ENCODE data around the gene POLE.

The POLE gene

DNA sequence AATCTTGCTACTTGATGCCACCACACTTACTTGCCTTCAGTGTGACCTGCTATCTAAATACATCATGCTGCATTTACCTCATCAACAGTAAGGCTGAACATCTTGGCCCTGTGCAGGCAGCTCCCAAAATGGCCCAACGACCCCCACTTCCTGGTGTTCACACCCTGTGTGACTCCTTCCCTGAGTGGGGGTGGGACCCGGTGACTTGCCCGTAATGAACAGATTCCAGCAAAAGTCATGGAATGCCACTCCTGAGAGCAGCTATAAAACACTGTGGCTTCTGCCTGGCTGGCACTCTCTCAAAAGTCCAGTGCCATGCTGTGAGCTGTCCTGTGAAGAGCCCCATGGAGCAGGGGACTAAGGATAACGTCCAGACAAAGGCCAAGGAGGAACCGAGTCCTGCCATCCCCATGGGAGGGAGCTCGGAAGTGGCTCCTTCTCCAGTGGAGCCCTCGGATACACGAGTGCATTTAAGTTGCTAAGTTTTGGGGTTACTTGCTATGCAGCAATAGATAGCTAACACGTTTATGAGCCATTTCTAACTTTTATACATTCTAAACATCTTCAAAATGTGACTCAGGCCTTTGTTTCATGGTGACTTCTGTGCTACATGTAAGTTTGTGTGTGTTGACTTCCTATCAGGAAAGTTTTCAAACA is 35.6 kb downstream of the POLE start:
- no peak for DNase-seq (ENCODE audit: low spot score)

DNA sequence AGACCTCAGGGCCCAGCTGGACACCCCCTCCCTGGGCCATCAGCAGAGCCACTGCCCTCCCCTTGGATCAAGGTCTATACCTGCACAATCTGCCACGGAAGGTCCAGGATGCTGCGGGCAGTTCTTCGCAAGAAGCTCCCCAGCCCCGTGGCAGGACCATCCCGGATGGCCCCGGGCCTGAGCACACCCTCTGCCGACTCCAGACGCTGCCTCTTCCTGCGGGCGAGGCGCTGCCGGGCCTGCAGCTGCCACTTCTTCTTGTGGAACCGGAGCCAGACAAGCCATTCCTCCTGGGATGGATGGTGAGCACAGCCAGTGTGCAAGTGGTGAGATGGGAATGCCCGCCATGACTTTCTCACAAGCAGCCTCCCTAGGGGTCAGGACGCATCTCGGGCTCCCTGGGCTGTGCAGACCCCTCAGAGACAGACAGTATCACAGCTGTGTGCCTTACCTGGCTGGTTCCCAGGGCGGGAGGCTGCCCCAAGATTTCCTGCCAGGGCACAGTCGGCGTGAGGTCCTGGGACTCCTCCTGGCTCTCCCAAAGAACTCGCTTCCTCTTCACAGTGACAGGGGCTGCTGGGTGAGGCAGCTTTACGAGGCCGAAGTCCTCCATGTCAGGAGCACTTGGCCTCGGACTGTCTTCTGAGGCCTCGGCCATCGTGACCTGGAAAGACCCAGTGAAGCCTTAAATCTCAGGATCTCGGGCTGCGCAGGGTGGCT is 37.8 kb downstream of the POLE start:
- DNase-seq (ENCODE audit: low spot score) = no peak

DNA sequence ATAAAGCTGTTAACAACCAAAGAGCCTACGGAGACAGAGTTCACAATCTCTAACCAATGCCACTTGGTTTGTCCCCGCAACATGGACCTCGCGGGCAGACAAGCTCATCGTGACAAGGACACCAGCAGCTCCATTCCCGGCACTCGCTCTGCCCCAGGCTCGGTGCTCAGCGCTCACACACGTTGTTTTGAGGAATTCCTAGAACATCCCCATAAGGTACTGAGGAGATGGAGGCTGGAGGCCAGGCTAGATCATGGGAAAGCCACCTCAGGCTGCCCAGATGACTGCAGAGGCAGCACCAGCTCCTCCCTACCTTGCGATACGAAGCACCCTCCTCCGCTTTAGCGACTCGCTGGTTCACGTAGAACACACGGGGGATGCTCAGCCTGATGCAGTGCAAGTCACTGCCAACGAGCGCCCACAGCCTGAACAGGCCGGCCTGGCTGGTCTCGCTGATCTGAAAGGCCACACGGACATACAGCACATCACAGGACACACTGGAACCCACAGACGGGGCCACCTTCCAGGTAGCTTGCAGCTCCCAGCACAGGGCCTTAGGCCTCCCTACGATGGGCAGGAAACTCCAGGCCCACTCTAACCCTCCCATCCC is 38.4 kb downstream of the POLE start:
- DNase-seq (ENCODE audit: low spot score) = no peak

DNA sequence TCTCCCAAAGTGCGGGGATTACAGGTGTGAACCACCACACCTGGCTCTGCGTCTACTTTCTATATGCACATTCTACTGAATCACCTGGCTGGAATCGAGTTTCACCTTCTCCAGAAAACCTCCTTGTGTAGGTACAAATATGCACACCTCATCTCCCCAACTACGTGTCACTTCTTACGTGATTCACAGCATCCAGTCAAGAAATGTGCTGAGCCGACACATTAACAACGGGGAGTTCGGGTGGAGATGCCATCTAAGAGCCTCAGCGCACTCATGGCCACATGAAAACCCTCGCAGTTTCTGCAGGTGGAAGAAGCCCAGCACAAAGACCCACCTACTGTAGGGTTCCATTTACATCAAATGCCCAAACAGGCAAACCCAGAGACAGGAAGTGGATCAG is 39.3 kb downstream of the POLE start:
- DNase-seq (ENCODE audit: low spot score) = no peak

DNA sequence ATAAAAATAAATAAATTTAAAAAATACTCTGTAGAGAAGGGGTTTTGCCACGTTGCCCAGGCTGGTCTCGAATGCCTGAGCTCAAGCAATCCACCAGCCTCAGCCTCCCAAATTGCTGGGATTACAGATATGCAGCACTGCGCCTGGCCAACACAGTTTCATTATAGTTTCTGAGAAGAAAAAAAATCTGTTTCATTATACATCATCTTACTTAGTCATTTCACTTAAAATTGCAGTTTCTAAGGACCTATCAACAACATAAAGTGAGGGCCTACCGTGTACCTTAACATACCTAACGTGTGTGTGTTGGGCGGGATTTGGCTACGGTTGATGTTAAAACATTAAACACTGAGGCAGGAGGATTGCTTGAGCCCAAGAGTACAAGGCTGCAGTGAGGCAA is 40.3 kb downstream of the POLE start:
- DNase-seq (ENCODE audit: low spot score) = no peak

DNA sequence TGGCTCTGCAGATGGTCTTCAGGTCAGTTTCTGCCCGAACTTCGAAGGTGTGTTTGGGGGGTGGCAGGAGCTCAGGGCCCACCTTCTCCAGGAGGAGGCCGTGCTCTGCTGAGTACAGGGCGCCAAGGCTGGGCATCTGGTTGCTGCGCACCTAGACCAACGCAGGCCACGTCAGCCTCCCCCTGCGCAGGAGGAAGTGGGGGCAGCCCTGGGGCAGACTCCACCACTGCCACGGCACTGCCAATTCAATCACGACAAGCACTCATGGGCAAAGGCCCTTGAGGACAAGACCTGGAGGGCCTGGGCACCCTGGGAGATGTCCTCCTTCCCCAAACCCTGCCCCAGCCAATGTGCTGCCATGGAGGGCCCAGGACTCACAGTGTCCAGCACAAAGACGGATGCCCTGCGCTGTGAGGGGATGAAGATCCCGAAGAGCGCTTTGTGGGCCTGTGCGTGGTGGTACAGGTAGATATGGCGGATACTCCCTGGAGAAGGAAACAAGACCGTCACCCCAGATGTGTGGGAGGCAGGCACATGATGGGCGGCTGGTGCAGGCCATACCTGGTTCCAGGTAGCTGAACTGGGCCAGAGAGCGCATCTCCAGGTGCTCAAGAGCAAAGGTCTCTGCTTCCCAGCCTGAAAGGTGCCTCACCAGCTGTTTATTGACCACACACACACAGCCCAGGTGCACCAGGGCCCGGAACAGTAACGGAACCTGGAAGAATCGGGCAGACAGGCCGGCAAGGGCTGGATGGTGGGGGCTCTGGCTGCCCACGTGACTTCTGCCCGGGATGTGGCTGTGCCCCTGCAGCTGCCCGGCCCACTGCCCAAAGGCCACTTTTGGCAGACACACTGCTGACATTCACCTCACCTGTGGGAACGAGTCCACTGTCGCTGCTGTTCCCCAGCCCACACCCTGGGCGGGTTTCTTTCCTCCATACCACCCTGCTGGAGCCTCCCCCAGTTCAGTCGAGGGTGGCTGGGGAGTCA is 44.0 kb downstream of the POLE start:
- no peak for DNase-seq (ENCODE audit: low spot score)

DNA sequence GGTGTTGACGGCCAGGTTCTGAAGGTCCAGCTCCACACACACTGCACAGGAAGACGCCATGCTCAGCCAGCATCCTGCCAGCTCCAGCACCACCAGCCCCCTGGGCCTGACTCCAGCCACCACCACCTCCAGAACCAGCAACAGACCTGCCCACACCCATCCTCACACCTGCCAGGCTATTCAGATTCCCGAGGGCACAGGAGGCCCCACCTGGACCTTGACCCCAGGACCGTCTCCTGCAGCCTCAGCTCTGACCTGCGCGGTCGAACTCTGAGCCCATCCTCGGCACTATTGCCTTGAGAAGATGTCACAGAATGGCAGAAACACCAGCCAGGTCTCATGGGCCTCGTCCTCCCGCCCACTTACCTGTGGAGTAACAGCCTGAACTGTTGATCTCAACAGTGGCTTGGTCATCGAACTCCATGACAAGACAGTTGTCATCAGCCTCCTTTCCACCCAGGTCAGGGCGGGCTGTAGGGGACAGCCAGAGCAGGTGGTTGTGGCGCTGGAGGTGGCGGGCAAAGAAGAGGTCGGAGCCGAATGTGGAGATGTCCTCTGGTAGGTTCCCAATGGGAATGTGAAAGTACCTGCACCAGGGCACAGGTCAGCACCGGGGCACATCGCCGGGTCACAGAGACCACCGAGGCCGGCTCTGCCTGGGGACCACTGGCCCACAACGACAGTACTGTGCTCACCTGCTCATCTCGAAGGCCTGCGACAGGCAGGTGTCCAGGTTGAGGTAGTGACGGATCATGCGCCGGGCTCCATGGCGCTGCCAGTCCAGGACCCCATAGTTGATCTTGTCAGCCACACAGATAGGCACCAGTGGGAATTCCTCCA is 45.1 kb downstream of the POLE start:
- no peak for DNase-seq (ENCODE audit: low spot score)

DNA sequence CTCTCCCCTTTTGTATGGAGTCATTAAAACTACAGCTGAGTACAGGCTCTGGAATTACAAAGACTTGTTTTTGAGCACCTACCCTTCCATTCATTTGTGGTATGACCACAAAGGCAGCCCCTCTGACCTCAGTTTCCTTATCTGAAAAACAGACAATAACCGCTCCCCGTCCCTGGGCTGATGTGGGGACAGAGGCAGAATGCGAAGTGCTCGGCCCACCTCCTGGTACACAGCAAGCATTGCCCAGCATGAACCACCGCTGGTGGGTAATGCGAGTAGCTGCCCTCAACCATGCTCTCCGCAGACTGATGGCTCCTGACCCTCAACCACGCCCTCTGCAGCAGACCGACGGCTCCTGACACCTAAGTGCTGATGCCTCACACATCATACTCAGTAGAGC is 46.2 kb downstream of the POLE start:
- DNase-seq (ENCODE audit: low spot score) = no peak

DNA sequence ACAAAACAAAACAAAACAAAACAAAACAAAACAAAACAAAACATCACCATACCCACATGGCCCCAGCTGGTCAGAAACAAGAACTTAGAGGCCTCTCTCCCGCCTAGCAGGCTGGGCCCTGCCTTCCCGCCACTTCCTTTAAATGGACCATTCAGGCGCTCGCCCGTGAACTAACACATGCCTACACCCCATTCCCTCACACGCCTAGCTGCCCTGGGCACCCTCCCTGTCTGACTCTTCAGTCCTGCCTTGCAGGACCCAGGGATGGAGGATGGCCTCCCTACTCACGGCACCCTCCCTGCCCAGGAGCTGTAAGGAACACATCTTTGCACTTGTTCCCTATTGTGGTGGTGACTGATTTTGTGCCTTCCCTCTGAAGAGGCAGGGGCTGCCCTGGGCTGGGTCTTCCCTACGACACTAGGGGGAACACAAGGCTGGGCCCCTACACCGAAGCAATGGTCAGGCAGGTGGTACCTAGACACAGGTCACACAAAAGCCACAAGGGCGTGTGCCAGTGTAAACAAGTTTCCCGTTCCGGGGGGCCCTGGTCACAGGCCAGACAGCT is 47.1 kb downstream of the POLE start:
- DNase-seq (ENCODE audit: low spot score) = no peak

DNA sequence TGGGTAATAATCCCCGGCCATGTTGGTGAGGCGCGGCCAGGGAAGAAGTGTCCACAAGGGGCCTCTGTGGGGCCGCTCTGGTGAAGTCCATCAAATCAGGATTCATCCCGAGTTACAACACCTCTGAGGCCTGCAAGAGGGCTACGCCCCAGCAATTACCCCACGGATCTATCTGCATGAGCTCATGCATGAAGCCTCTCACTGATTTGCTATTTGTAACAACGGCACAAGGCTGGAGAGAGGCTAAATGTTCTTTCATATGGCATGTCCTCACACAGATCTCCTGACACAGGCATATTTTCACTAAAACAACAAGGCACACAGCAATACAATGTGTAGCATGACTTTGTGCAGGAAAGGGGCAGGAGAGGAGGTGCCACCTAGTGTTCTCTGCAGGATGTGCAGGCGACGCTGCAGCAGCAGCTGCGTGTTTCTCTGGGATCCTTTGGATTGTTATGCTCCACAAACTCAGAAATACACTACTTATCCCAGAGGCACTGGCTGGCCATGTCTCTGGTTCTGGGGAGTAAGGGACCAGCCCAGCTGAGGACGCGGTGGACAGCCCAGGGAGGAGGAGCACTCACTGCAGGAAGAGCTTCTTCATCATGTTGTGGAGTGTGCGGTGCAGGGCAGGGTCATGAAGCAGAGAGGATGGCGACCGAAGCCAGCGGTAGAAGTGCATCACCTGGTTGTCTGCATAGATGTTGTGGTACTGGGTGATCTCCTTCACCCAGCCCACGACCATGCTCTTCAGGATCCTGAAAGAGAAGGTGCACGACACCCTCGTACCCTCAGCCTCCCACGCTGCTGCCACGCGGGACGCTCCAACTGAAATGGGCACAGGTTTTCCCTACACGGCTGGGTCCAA is 48.4 kb downstream of the POLE start:
- peak; percentile 71 for DNase-seq (ENCODE audit: low spot score)

DNA sequence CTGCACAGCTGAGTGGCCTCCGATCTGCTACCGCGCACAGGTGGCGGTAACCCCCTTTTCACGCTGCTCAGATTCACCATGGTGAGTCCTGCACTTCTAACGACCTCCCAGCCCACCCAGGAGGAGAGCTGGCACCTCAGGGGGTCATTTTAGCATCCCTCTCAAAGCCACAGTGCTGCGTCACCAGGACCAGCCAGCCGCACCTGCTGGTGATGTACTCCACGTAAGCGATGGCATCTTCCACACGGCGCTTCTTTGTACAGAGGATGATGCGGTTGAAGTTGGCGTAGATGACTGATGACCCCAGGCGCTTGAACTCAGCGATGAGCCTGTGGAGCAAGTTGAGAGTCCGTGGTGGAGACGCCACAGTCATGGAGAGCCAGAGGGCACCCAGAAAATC is 49.3 kb downstream of the POLE start:
- no peak for DNase-seq (ENCODE audit: low spot score)

DNA sequence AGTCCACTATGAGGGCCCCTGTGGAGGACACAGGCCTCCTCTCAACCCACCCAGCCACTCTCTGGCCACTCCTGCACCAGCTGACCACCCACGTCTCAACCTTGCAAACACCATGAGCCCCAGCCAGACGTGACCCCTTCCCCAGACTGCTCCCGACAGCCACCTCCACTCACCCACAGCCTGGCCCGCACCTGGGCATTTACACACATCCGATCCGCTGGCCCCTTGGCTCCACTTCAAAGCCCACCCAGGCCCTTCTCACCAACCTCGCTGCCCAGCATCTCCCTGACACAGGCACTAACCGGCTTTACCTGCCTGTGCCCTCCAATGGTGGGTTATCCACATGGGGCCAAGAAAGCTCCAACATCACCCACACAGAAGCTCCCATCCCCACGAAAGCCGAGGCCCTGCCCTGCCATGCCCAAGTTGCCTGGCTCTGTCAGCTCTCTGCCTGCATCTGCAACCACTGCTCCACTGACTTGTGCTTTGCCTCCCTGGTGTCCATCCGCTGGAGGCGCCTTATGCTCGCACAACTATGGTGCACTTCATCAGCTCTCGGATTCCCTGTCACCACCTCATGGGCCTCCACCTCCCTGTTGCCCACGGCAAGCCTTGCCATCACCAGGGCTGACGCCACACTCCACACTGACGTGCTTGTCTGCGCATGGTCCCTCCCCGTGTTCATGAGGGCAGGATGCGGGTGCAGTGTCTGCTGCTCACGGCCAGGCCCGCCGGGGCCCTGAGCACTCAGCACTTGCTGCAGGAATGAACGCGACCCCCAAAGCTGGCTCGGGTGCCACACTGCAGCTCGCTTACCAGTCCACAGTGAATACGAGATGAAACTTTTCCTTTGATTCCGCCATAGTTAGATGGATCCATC is 51.8 kb downstream of the POLE start:
- DNase-seq (ENCODE audit: low spot score) = no peak

DNA sequence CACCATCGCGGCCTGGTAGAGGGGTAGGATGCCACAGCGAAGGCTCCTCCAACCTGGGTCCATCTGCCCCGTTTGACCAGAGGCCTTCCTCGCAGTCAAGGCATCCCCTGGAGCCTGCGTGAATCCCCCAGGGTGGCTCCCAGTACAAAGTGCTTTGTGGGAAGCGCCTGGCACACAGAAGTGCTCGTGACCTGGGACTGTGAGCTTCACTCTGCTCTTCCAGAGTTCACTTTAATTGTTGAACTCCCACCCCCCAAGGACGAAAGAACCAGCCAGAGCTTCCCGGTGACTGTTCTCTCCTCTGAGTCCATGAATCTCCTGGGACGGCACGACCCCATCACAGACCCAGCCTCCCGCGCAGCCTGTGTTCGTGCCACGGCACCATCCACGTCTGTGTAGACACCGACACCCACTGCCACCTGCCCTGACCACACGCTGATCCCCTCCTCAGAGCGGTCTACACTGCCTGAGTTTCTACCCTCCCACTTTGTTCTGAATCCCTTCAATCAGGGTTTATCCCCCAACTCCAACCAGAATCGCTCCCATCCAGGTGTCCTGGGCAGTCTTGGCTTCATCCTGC is 52.6 kb downstream of the POLE start:
- DNase-seq (ENCODE audit: low spot score) = no peak

DNA sequence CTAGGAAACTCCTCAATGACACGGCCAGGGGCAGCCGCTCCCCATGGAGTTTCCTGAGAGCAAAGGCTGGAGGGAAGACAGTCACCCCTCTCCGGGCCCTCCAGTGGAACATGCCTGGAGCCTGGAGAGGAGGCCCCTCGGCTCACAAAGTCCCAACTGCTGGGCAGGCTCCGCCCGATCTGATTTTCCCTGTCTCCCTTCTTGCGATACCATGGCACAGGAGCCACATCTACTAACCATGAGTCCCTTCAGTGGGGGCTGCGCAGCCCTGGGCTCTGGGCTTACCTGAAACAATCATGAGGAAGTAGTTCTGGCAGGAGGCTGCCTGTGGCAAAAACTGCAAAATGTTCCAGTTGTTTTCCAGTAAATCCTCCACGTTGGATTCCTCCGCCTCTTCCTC is 53.2 kb downstream of the POLE start:
- DNase-seq (ENCODE audit: low spot score) = no peak

DNA sequence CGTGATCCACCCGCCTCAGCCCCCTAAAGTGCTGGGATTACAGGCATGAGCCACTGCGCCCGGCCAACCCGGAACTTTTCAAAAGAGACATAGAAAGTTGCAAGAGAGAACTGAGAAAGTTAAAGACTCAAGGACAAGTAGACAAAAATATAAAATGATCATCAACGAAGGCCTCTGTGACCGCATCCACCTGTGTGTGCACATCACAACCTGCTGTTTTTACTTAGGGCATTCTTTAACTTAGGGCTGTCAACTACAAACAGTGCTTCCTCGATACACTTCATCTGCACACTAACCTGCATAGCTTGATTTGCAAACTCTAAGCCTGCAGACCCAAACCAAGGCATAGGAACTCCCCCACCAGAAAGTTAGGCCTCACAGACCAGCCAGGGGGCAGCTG is 53.7 kb downstream of the POLE start:
- DNase-seq (ENCODE audit: low spot score) = no peak

DNA sequence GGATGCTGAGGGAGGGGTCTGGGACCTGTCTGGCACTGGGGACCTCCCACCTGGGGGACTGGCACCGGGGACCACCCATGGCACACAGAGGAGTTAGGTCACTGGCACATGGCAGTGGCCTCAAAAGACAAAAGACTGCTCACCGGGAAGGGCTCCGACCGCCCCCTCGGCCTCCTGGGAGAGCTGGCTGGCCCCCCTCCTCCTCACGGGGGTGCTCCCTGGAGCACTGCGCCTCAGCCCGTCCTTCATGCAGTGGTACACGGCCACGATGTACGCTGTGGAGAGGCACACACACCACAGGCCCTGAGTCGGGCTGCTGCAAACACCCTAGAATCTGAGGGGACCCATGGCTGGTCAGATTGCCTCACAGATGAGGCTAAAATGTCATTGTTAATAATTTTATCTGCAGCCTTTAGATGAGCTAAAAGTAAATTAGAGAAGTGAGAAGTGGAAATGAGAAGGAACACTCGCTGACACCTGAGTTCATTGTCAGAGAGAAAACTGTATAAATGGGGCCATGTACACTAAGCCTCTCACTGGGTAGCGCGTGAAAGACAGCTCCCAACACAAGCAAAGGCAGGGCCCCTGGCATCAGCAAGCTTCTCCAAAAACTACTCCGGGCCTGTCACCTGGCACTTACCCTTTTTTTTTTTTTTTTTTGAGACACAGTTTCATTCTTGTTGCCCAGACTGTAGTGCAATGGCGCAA is 54.5 kb downstream of the POLE start:
- no peak for DNase-seq (ENCODE audit: low spot score)

DNA sequence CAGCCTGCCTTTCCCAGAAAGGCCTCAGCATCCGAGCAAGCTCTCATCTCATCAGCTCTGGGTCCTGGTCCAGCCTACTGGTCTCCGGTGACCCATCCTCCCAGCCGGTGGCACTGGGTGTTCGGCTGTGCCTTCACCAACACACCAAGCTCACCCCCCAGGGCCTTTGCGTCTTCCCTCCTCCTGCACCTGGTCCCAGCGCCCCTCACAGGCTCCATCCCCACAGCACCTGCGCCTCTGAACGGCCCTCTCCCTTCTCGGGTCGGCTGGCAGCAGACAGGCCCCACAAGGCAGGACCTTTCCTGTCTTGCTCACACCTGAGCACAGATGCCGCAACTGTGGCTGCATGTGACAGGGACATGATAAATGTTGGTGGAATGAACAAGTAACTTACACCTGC is 55.5 kb downstream of the POLE start:
- DNase-seq (ENCODE audit: low spot score) = no peak

DNA sequence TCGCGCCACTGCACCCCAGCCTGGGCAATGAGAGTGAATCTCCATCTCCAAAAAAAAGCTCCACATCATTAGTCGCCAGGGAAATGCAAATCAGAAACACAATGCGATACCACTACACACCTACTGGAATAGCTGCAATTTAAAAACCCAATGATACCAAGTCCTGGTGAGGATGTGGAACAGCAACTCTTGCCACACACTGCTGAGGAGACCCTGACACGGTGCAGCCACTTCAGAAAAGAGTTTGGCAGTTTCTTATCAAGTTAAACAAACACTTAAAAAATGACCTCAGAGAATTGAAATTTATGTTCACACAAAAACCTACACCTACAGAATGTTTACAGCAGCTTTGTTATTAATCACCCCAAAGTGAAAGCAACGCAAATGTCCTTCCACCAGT is 56.5 kb downstream of the POLE start:
- DNase-seq (ENCODE audit: low spot score) = no peak

Measured in HuH-7.5 (cell line).